NCI-H1417 treated with DMSO at 0.1 percent for 48 hours (cell line): Measurements from ENCODE around the gene ZNF132.

ENCODE experiments used
- DNase-seq: peaks from one replicate; lab custom pipeline; 2025; lab: John Stamatoyannopoulos, UW

Gene ZNF132

GRCh38 chr19:58386576-58387337 lies 53.2 kb downstream of the ZNF132 start, which contains the start of gene RPS5:
Gene RPS5, plus strand, starts transcription at chr19:58387269. Its CDS starts 869 bp downstream, at chr19:58388138.
- DNase-seq, result peak; percentile 83

- no peak for DNase-seq
Observed at GRCh38 chr19:58385891-58386575, 53.9 kb downstream of the ZNF132 start.

GRCh38 chr19:58385313-58385890 lies 54.6 kb downstream of the ZNF132 start:
- no peak for DNase-seq

- no peak for DNase-seq
Observed at GRCh38 chr19:58382997-58383603, 56.9 kb downstream of the ZNF132 start.
